ENCODE results near the gene SCUBE2. TPM values are rescaled to one million over a fixed set of nuclear protein-coding genes. Genes with fewer than 3 reads are reported as not detected.

Gene SCUBE2
- total RNA-seq, 3 donors from 2014 or later (not counting 1 experiment from before 2014, with no cell fraction given), result not detected

- Histone ChIP-seq H3K9me3 (ENCODE audit: control insufficient read depth, insufficient read depth, low read length) (no peaks in the 10 kb centered on the region), H3K36me3 (ENCODE audit: control insufficient read depth, insufficient read depth, low read length) (no peaks in the 10 kb centered on the region), H3K27me3 (ENCODE audit: control insufficient read depth, insufficient read depth, low read length) (no peaks in the 10 kb centered on the region), H3K4me3 (ENCODE audit: low read length) (no peak overlapping the region), H3K27ac (ENCODE audit: low read length) (no peak overlapping the region), H3K4me1 (ENCODE audit: control insufficient read depth, insufficient read depth, low read length) (no peaks in the 10 kb centered on the region)
- 88% methylated on average over 2 of the region's 2 CpGs for WGBS (ENCODE audit: insufficient coverage)
- DNase-seq (no peak), ATAC-seq (no peak)
- intact Hi-C loops (cut with micrococcal nuclease), result no loop called here
- Mint-ChIP-seq H3K27ac (no peak overlapping the region), H3K4me1 (no peaks in the 10 kb centered on the region), H3K4me3 (no peak overlapping the region), H3K36me3 (no peaks in the 10 kb centered on the region), H3K9me3 (no peaks in the 10 kb centered on the region), H3K27me3 (ENCODE audit: low read depth in 2 of 2) (peaks cover 0 to under 1% of the 10 kb centered on the region in 2 donors)
- TF ChIP-seq CTCF (IDR thresholded peaks at IDR 0.05), result no peak
Measured at GRCh38 chr11:9049959-9050358, 41.4 kb downstream of the SCUBE2 start.

- no peak overlapping the region for H3K4me3 ChIP-seq (ENCODE audit: low read length)
- intact Hi-C loops (cut with micrococcal nuclease), result no loop called here
Measured at GRCh38 chr11:9047964-9048523, 43.4 kb downstream of the SCUBE2 start.

GRCh38 chr11:9046481-9046880 is 44.9 kb downstream of the SCUBE2 start:
- H3K9me3 Mint-ChIP-seq, result no peaks in the 10 kb centered on the region
- Histone ChIP-seq H3K36me3 (ENCODE audit: control insufficient read depth, insufficient read depth, low read length) (no peaks in the 10 kb centered on the region), H3K27ac (ENCODE audit: low read length) (no peak overlapping the region), H3K4me1 (ENCODE audit: control insufficient read depth, insufficient read depth, low read length) (no peaks in the 10 kb centered on the region), H3K9me3 (ENCODE audit: control insufficient read depth, insufficient read depth, low read length) (no peaks in the 10 kb centered on the region), H3K27me3 (ENCODE audit: control insufficient read depth, insufficient read depth, low read length) (no peaks in the 10 kb centered on the region), H3K4me3 (ENCODE audit: low read length) (no peak overlapping the region)
- no peak overlapping the region for H3K4me3 Mint-ChIP-seq
- H3K4me1 Mint-ChIP-seq, result no peaks in the 10 kb centered on the region
- H3K36me3 Mint-ChIP-seq, result no peaks in the 10 kb centered on the region
- 69% methylated on average over 4 of the region's 4 CpGs for WGBS (ENCODE audit: insufficient coverage)
- DNase-seq, result no peak
- no peak for ATAC-seq
- no peak for TF ChIP-seq CTCF (IDR thresholded peaks at IDR 0.05)
- peaks cover 0 to 5% of the 10 kb centered on the region in 2 donors for H3K27me3 Mint-ChIP-seq (ENCODE audit: low read depth in 2 of 2)
- no peak overlapping the region for H3K27ac Mint-ChIP-seq
- intact Hi-C loops (cut with micrococcal nuclease), result no loop called here

More at GRCh38 chr11:9047964-9048523, 43.4 kb downstream of the SCUBE2 start:
- Histone ChIP-seq H3K27ac (ENCODE audit: low read length) (no peak overlapping the region), H3K9me3 (ENCODE audit: control insufficient read depth, insufficient read depth, low read length) (no peaks in the 10 kb centered on the region), H3K36me3 (ENCODE audit: control insufficient read depth, insufficient read depth, low read length) (no peaks in the 10 kb centered on the region), H3K4me1 (ENCODE audit: control insufficient read depth, insufficient read depth, low read length) (no peaks in the 10 kb centered on the region), H3K27me3 (ENCODE audit: control insufficient read depth, insufficient read depth, low read length) (no peaks in the 10 kb centered on the region)
- no peaks in the 10 kb centered on the region for H3K4me1 Mint-ChIP-seq
- DNase-seq (no peak), ATAC-seq (no peak)
- peaks cover 0 to 5% of the 10 kb centered on the region in 2 donors for H3K27me3 Mint-ChIP-seq (ENCODE audit: low read depth in 2 of 2)
- no peak overlapping the region for H3K4me3 Mint-ChIP-seq
- H3K9me3 Mint-ChIP-seq, result no peaks in the 10 kb centered on the region
- no peak overlapping the region for H3K27ac Mint-ChIP-seq
- no peaks in the 10 kb centered on the region for H3K36me3 Mint-ChIP-seq
- no peak for TF ChIP-seq CTCF (IDR thresholded peaks at IDR 0.05)
- WGBS (ENCODE audit: insufficient coverage), result 89% methylated on average over 9 of the region's 9 CpGs

- H3K27me3 Mint-ChIP-seq (ENCODE audit: low read depth in 2 of 2), result peaks cover 5 to 7% of the 10 kb centered on the region in 2 donors
- no peak overlapping the region for H3K27ac ChIP-seq (ENCODE audit: low read length)
- no peaks in the 10 kb centered on the region for H3K36me3 Mint-ChIP-seq
- no peak for TF ChIP-seq CTCF (IDR thresholded peaks at IDR 0.05)
- H3K4me3 ChIP-seq (ENCODE audit: low read length), result no peak overlapping the region
- no peaks in the 10 kb centered on the region for H3K36me3 ChIP-seq (ENCODE audit: control insufficient read depth, insufficient read depth, low read length)
- WGBS (ENCODE audit: insufficient coverage), result no CpG with 5 or more reads among the region's 1 CpG
- H3K27me3 ChIP-seq (ENCODE audit: control insufficient read depth, insufficient read depth, low read length), result no peaks in the 10 kb centered on the region
- ATAC-seq (no peak), DNase-seq (no peak)
- H3K9me3 Mint-ChIP-seq, result no peaks in the 10 kb centered on the region
- H3K27ac Mint-ChIP-seq, result no peak overlapping the region
- H3K4me3 Mint-ChIP-seq, result no peak overlapping the region
- no peaks in the 10 kb centered on the region for H3K9me3 ChIP-seq (ENCODE audit: control insufficient read depth, insufficient read depth, low read length)
- H3K4me1 Mint-ChIP-seq, result no peaks in the 10 kb centered on the region
- intact Hi-C loops (cut with micrococcal nuclease), result no loop called here
- no peaks in the 10 kb centered on the region for H3K4me1 ChIP-seq (ENCODE audit: control insufficient read depth, insufficient read depth, low read length)
Measured at GRCh38 chr11:9042488-9042887, 48.9 kb downstream of the SCUBE2 start.

All from natural killer cell (primary cell).